Cardiac muscle cell (in vitro differentiated cells and primary cell): ENCODE measurements around the gene HEXA. TPM values are rescaled to one million over a fixed set of nuclear protein-coding genes. Genes with fewer than 3 reads are reported as not detected.

ENCODE experiments used
- DNase-seq, 2 donors: peaks; one replicate each; pipeline versions ENCODE4 v3.0.0 to v3.0.0-alpha.2; 2010 to 2017; ENCODE audit warnings: low read depth in 1 of 2, low spot score in 1 of 2
- H3K27ac ChIP-seq: fragments of 200-600 bp; sonication (generic); 2 replicates; pipeline ENCODE4 v1.5.1; 2016
- H3K27me3 ChIP-seq: fragments of 200-600 bp; sonication (generic); 2 replicates; pipeline ENCODE4 v1.6.0; 2016; ENCODE audit warnings: control low read depth
- H3K36me3 ChIP-seq: fragments of 200-600 bp; sonication (generic); 2 replicates; pipeline ENCODE4 v1.5.1; 2016; ENCODE audit warnings: control low read depth
- H3K4me1 ChIP-seq: fragments of 200-600 bp; sonication (generic); 2 replicates; pipeline ENCODE4 v1.8.1; 2017; ENCODE audit warnings: low read depth, mild to moderate bottlenecking, mixed run types
- H3K4me3 ChIP-seq: fragments of 200-600 bp; sonication (generic); 2 replicates; pipeline ENCODE4 v1.5.1; 2016; ENCODE audit warnings: mild to moderate bottlenecking
- H3K9me3 ChIP-seq: fragments of 200-600 bp; sonication (generic); 2 replicates; pipeline ENCODE4 v1.5.1; 2017; ENCODE audit warnings: low read depth, mild to moderate bottlenecking, control low read depth
- CTCF ChIP-seq: IDR thresholded peaks from 2 replicates; pipeline ENCODE4 v1.5.1; 2012; ENCODE audit warnings: low read depth, mild to moderate bottlenecking, low read length
- polyA plus RNA-seq: library from polyadenylated mRNA; unstranded; fragments of >200 nt; fragmentation: Nextera tagmentation; extraction: Ambion mirVana; gene quantifications from 2 replicates; pipeline ENCODE4 v1.2.1, GENCODE V29; 2016
- total RNA-seq: library from RNA; depleted of rRNA; stranded (reverse); fragments of >200 nt; gene quantifications from 2 replicates; pipeline ENCODE4 v1.2.3, GENCODE V29; 2016

HEXA gene
- total and polyA plus RNA-seq, 2 experiments from 2014 or later = 63.5 to 108 TPM

DNA sequence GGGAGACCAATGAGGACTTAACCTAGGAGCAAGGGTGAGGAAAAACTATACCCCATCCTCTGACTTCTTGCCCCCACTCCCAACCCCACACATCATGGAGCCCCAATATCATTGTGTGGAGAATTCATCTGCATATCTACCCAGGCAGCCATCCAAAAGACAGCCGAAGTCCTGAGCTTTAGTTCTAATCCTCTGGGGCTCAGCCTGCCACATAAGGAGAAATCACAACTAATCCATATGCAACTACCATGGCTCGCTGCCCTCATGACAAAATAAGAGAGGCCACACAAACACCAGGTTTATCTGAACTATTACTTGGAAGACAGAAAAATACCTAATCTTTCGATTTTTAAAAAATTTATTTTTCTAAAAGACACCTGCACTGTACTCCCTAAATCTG, 17.7 kb downstream of the HEXA start:
- Histone ChIP-seq H3K27me3 (no peaks in the 10 kb centered on the region), H3K36me3 (peaks cover 5% of the 10 kb centered on the region), H3K4me3 (no peak overlapping the region), H3K27ac (no peak overlapping the region), H3K4me1 (no peaks in the 10 kb centered on the region), H3K9me3 (no peaks in the 10 kb centered on the region)
- TF ChIP-seq CTCF = no peak
- DNase-seq = no peak

- H3K4me1 ChIP-seq = no peaks in the 10 kb centered on the region
- no peaks in the 10 kb centered on the region for H3K9me3 ChIP-seq
- H3K27ac ChIP-seq = no peak overlapping the region
- no peak for TF ChIP-seq CTCF
- no peaks in the 10 kb centered on the region for H3K27me3 ChIP-seq
- no peak overlapping the region for H3K4me3 ChIP-seq
- no peak for DNase-seq
- H3K36me3 ChIP-seq = peaks cover 17% of the 10 kb centered on the region
These were observed 21.3 kb downstream of the HEXA start for GRCh38 chr15:72354496-72354895.

GRCh38 chr15:72353266-72353665, 22.5 kb downstream of the HEXA start:
- no peak for DNase-seq
- H3K4me1 ChIP-seq = no peaks in the 10 kb centered on the region
- no peaks in the 10 kb centered on the region for H3K27me3 ChIP-seq
- no peak overlapping the region for H3K4me3 ChIP-seq
- H3K36me3 ChIP-seq = peaks cover 26% of the 10 kb centered on the region
- H3K9me3 ChIP-seq = no peaks in the 10 kb centered on the region
- no peak for TF ChIP-seq CTCF
- H3K27ac ChIP-seq = no peak overlapping the region

DNA sequence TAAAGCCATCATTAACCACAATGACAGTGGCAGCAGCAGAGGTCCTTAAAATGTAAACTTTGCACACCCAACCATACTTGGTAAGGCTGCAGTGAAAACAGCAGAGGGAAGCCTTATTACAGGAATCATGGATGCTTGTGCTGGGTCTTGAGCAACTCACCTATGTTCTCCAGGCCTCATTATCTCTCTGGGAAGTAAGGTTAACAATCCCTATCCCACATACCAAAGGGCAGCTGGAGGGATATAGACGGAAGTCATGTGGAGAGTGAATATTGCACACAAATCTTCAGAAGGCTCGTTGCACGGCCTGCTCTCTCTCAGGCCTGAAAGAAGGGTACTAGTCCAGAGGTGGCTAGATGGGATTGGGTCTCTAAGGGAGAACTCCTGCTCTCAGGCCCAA, 30.0 kb downstream of the HEXA start:
- no peak for TF ChIP-seq CTCF
- peaks cover 43% of the 10 kb centered on the region for H3K36me3 ChIP-seq
- H3K27me3 ChIP-seq = no peaks in the 10 kb centered on the region
- DNase-seq = no peak
- no peaks in the 10 kb centered on the region for H3K9me3 ChIP-seq
- H3K4me3 ChIP-seq = no peak overlapping the region
- no peak overlapping the region for H3K27ac ChIP-seq
- no peaks in the 10 kb centered on the region for H3K4me1 ChIP-seq

DNA sequence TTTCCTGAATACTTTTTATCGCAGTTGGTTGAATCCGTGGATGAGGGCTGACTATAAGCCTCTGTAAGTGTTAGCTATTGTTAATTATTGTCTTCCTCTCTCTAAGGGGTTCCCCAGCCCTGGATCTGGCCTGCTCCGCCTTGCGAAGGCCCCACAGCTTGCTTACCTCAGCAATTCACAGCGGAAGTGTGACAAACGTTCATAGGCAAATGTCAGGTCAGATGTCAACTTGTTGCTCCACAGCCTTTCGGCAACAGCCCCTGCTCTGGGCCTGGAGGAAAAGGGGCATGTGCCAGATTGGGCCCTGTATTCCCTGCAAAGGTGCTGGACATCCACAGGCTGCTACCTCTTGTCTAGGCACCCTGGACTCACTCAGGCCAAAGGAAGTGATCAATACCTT, 30.5 kb downstream of the HEXA start:
- Histone ChIP-seq H3K36me3 (peaks cover 40% of the 10 kb centered on the region), H3K27ac (no peak overlapping the region), H3K9me3 (no peaks in the 10 kb centered on the region), H3K27me3 (no peaks in the 10 kb centered on the region), H3K4me1 (no peaks in the 10 kb centered on the region), H3K4me3 (no peak overlapping the region)
- no peak for TF ChIP-seq CTCF
- no peak for DNase-seq

DNA sequence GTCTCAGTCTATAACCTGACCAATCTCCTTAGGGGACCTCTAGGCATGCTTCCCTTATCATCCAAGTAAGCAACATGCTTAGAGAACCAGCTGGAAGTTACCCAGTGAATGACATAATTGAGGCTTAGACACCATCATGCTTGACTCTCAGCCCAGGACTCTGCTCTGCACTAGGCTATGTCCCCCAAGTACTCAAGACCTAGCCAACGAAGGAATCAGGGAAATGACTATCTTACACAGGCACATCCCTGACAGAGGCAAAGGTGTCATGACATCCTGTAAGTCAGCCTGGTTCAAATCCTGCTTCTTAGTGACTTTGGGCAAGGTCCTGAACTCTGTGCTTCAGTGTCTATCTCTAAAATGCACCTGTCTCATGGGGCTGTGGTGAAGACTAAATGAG, 31.2 kb downstream of the HEXA start:
- no peak for DNase-seq
- no peaks in the 10 kb centered on the region for H3K4me1 ChIP-seq
- H3K4me3 ChIP-seq = no peak overlapping the region
- H3K9me3 ChIP-seq = no peaks in the 10 kb centered on the region
- peaks cover 40% of the 10 kb centered on the region for H3K36me3 ChIP-seq
- H3K27me3 ChIP-seq = no peaks in the 10 kb centered on the region
- no peak overlapping the region for H3K27ac ChIP-seq
- no peak for TF ChIP-seq CTCF
